ENCODE data around the gene FAM98C.

DNA sequence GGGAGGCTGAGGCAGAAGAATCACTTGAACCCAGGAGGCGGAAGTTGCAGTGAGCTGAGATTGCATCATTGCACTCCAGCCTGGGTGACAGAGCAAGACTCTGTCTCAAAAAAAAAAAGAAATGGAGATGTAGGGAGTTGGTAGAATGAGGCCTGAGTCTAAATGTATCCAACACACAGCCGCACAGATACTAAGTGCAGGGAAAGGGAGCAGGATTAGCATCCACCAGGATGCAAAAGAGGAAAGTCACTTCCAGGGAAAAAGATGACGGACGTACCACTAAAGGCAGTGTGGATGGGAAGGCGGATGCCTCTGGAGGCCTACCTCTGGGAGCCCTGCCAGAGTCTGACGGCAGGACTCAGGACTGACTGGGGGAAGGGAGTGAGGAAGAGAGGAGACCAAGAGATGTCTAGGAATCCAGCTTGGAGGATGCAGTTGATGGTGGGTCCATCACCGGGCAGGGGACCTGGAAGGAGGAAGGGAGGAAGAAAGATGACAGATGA is 6.8 kb downstream of the FAM98C start:
- TF ChIP-seq CTCF (conservative IDR thresholded peaks at IDR 0.05) (no peak), ZFX (IDR thresholded peaks at IDR 0.05) (no peak)
